DMS114 treated with DMSO at 0.1 percent for 48 hours (cell line): ENCODE data around the gene SKIL.

Experiments used
- DNase-seq: peaks from one replicate; lab custom pipeline; 2025; ENCODE audit not compliant: unreplicated experiment; lab: John Stamatoyannopoulos, UW

Gene SKIL

GRCh38 chr3:170350515-170351413 lies 6.8 kb upstream of the SKIL start:
- DNase-seq: no peak

- no peak for DNase-seq
Observed at GRCh38 chr3:170352936-170353335, 4.6 kb upstream of the SKIL start.

- DNase-seq: no peak
Observed at GRCh38 chr3:170353485-170353884, 4.0 kb upstream of the SKIL start.

- no peak for DNase-seq
Observed at GRCh38 chr3:170354760-170355159, 2.8 kb upstream of the SKIL start.

GRCh38 chr3:170355738-170356595 lies 1.5 kb upstream of the SKIL start:
- DNase-seq: no peak

GRCh38 chr3:170356596-170357175 lies 829 bp upstream of the SKIL start:
- no peak for DNase-seq

- no peak for DNase-seq
Observed at GRCh38 chr3:170358042-170359010, 811 bp downstream of the SKIL start.

GRCh38 chr3:170359178-170359704 lies 1.7 kb downstream of the SKIL start:
- DNase-seq: no peak

- no peak for DNase-seq
Observed at GRCh38 chr3:170360466-170360865, 3.0 kb downstream of the SKIL start.

GRCh38 chr3:170360916-170361315 lies 3.4 kb downstream of the SKIL start:
- no peak for DNase-seq

GRCh38 chr3:170361711-170362110 lies 4.2 kb downstream of the SKIL start:
- no peak for DNase-seq

GRCh38 chr3:170363471-170363994 lies 6.0 kb downstream of the SKIL start:
- DNase-seq: no peak

- no peak for DNase-seq
Observed at GRCh38 chr3:170364965-170365364, 7.5 kb downstream of the SKIL start.

- DNase-seq: no peak
Observed at GRCh38 chr3:170367797-170368196, 10.3 kb downstream of the SKIL start.

GRCh38 chr3:170368921-170369320 lies 11.4 kb downstream of the SKIL start:
- DNase-seq: no peak

- no peak for DNase-seq
Observed at GRCh38 chr3:170372190-170372879, 14.8 kb downstream of the SKIL start.

GRCh38 chr3:170383567-170383966 lies 26.1 kb downstream of the SKIL start:
- no peak for DNase-seq

GRCh38 chr3:170386468-170386867 lies 29.0 kb downstream of the SKIL start:
- no peak for DNase-seq

GRCh38 chr3:170387950-170388349 lies 30.4 kb downstream of the SKIL start:
- DNase-seq: no peak
